Measurements from ENCODE around the gene TRAP1.
"Not testable (repeated sequence)": the region's sequence is repeated elsewhere in the genome, so short reads cannot be mapped to it uniquely, and the experiment has no call there.

Gene TRAP1

GRCh38 chr16:3718628-3719027, 1.3 kb upstream of the TRAP1 start:
- no peak overlapping the region for H3K4me3 Mint-ChIP-seq
- H3K4me1 Mint-ChIP-seq = peaks cover 22% of the 10 kb centered on the region
- ATAC-seq (replicated peaks; ENCODE audit: extremely low read depth, poor library complexity, severe bottlenecking) = no peak
- H3K36me3 Mint-ChIP-seq (ENCODE audit: insufficient read depth) = peaks cover 5% of the 10 kb centered on the region
- H3K27me3 Mint-ChIP-seq = no peaks in the 10 kb centered on the region
- H3K27ac Mint-ChIP-seq (ENCODE audit: low read depth) = no peak overlapping the region
- DNase-seq (ENCODE audit: low spot score in 2 of 2) = no peak
- no peaks in the 10 kb centered on the region for H3K9me3 Mint-ChIP-seq

GRCh38 chr16:3718019-3718391, 681 bp upstream of the TRAP1 start:
- Mint-ChIP-seq H3K4me1 (peaks cover 28% of the 10 kb centered on the region), H3K4me3 (peak overlapping the region; percentile 86), H3K27me3 (no peaks in the 10 kb centered on the region), H3K36me3 (ENCODE audit: insufficient read depth) (peaks cover 5% of the 10 kb centered on the region), H3K27ac (ENCODE audit: low read depth) (peak overlapping the region; percentile 39), H3K9me3 (no peaks in the 10 kb centered on the region)
- ATAC-seq (replicated peaks; ENCODE audit: extremely low read depth, poor library complexity, severe bottlenecking) (no peak), DNase-seq (ENCODE audit: low spot score in 2 of 2) (no peak)

GRCh38 chr16:3716831-3717234, 491 bp downstream of the TRAP1 start:
- Mint-ChIP-seq H3K4me1 (peaks cover 36% of the 10 kb centered on the region), H3K4me3 (peak overlapping the region; percentile 86)
- peak in 1 of 2 donors; percentile 19 for DNase-seq (ENCODE audit: low spot score in 2 of 2)

GRCh38 chr16:3715430-3715829, 1.9 kb downstream of the TRAP1 start:
- Mint-ChIP-seq H3K4me3 (no peak overlapping the region), H3K27ac (ENCODE audit: low read depth) (no peak overlapping the region), H3K4me1 (peaks cover 36% of the 10 kb centered on the region), H3K9me3 (no peaks in the 10 kb centered on the region), H3K27me3 (no peaks in the 10 kb centered on the region), H3K36me3 (ENCODE audit: insufficient read depth) (peaks cover 4% of the 10 kb centered on the region)
- DNase-seq (ENCODE audit: low spot score in 2 of 2) = no peak
- ATAC-seq (replicated peaks; ENCODE audit: extremely low read depth, poor library complexity, severe bottlenecking) = no peak

More at GRCh38 chr16:3716831-3717234, 491 bp downstream of the TRAP1 start:
- Mint-ChIP-seq H3K9me3 (no peaks in the 10 kb centered on the region), H3K27ac (ENCODE audit: low read depth) (peak overlapping the region; percentile 39), H3K27me3 (no peaks in the 10 kb centered on the region), H3K36me3 (ENCODE audit: insufficient read depth) (peaks cover 4% of the 10 kb centered on the region)
- peak; percentile 39 for ATAC-seq (replicated peaks; ENCODE audit: extremely low read depth, poor library complexity, severe bottlenecking)

DNA sequence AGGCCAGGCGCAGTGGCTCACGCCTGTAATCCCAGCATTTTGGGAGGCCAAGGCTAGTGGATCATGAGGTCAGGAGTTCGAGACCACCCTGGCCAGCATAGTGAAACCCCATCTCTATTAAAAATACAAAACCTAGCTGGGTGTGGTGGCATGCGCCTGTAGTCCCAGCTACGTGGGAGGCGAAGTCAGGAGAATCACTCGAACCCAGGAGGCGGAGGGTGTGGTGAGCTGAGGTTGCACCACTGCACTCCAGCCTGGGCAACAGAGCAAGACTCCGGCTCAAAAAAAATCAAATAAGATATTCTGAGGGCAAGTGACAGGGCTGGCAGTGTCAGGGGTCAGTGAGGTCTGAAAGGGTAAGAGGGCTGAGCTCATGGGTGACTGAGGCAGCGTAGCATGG, 2.9 kb downstream of the TRAP1 start:
- H3K36me3 Mint-ChIP-seq (ENCODE audit: insufficient read depth); H3K27ac Mint-ChIP-seq (ENCODE audit: low read depth); ATAC-seq (replicated peaks; ENCODE audit: extremely low read depth, poor library complexity, severe bottlenecking); H3K27me3 Mint-ChIP-seq; H3K9me3 Mint-ChIP-seq; H3K4me3 Mint-ChIP-seq; DNase-seq (ENCODE audit: low spot score in 2 of 2): not testable (repeated sequence)
- H3K4me1 Mint-ChIP-seq = peaks cover 36% of the 10 kb centered on the region

DNA sequence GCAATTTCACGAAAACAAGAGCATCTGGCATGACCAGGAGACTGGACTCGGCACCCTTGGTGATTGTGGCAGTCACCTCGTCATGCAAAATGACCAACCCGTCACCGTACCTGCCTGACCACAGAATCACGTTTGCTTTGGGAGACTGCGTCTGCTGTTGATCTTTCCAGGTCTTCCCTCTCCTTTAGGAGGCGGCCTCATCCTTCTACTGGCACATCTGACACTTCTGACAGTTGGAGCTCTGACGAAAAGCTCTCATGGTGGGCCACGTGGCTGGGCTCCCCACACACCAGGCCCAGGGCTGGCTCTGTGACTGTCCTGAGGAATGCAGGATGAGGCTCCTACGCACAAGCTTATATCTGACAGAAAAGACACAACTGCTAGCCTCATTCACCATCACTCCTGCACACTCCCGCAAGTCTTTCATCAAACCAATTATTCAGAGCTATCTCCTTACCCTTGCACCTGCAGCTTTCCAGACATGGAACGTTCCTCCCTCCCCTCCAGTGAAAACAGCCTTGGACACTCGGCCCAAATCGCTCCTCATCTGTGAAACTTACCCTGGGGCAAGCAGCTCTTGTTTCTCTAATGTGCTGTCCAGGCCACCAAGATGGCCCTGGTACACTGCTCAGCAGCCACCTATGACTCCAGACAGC, 3.6 kb downstream of the TRAP1 start:
- DNase-seq (ENCODE audit: low spot score in 2 of 2) (no peak), ATAC-seq (replicated peaks; ENCODE audit: extremely low read depth, poor library complexity, severe bottlenecking) (no peak)
- Mint-ChIP-seq H3K4me3 (no peak overlapping the region), H3K27ac (ENCODE audit: low read depth) (no peak overlapping the region), H3K36me3 (ENCODE audit: insufficient read depth) (peaks cover 4% of the 10 kb centered on the region), H3K4me1 (peaks cover 36% of the 10 kb centered on the region), H3K9me3 (no peaks in the 10 kb centered on the region), H3K27me3 (no peaks in the 10 kb centered on the region)

DNA sequence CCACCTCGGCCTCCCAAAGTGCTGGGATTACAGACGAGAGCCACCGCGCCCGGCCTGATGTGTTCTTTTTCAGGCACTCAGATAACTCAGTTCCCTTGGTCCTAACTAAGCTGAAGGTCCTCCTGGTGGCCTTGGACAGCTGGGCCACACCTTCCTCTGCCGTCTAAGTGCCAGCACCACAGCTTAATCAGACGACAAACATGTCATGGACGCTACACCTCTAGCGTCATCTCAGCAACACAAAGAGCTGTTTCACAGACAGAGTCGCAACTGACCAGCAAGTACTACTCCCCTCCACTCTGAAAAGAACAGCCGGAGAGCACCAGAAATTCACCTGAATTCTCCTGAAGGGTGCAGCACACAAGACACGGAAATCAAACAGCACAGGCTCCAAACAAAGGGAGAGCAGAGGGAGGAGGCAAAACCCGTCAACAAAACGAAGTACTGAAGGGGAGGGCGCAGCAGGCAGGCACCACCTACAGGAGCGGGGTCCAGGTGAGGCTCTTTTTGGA, 4.4 kb downstream of the TRAP1 start:
- Mint-ChIP-seq H3K9me3 (no peaks in the 10 kb centered on the region), H3K27me3 (no peaks in the 10 kb centered on the region), H3K36me3 (ENCODE audit: insufficient read depth) (peaks cover 4% of the 10 kb centered on the region), H3K4me1 (peaks cover 32% of the 10 kb centered on the region), H3K4me3 (no peak overlapping the region), H3K27ac (ENCODE audit: low read depth) (no peak overlapping the region)
- no peak for ATAC-seq (replicated peaks; ENCODE audit: extremely low read depth, poor library complexity, severe bottlenecking)
- no peak for DNase-seq (ENCODE audit: low spot score in 2 of 2)

DNA sequence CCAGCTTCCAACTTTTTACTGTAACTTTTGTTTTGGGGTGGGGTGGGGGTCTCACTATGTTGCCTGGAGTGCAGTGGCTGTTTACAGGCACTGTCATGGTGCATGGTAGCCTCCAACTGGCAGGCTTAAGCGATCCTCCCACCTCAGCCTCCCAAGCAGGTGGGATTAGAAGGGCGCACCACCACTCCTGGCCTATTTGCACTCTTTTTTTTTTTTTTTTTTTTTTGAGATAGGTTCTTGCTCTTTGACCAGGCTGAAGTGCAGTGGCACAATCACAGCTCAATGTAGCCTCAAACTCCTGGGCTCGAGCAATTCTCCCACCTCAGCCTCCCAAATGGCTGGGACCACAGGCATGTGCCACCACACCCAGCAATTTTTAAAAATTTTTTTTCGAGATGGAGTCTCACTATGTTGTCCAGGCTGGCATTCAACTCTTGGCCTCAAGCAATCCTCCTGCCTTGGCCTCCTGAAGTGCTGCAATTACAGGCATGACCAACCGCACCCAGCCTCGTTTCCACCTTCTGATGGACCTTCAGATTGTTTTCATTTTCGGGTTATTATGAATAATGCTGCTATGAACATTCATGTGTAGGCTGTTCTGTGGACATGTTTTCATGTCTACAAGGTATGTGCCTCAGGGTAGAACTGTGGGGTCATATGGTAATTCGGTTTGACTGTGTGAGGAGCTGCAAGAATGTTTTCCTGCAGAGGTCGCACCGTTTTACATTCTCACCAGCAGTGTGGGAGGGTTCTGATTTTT, 10.9 kb downstream of the TRAP1 start:
- Mint-ChIP-seq H3K27ac (ENCODE audit: low read depth) (no peak overlapping the region), H3K4me3 (no peak overlapping the region), H3K36me3 (ENCODE audit: insufficient read depth) (peaks cover 8% of the 10 kb centered on the region), H3K27me3 (no peaks in the 10 kb centered on the region), H3K9me3 (no peaks in the 10 kb centered on the region), H3K4me1 (peaks cover 5% of the 10 kb centered on the region)
- DNase-seq (ENCODE audit: low spot score in 2 of 2) (no peak), ATAC-seq (replicated peaks; ENCODE audit: extremely low read depth, poor library complexity, severe bottlenecking) (no peak)

DNA sequence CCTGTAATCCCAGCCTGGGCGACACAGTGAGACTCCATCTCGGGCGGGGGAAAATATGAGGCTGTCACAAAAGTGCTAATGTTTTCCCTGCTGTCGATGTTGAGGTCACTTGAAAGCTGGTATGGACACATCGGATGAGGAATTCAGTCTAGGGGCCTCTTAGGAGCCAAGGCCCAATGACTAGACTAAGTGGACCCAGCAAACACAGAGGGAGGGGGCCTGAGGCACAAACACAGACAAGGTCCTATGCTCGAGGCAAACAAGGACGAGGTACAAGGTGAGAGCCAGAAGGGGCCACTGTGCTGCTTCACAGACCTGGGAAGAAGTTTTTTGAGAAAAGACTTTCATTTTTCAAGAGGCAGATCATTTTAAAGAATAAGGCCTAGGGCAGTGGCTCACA, 15.2 kb downstream of the TRAP1 start:
- DNase-seq (ENCODE audit: low spot score in 2 of 2) (no peak), ATAC-seq (replicated peaks; ENCODE audit: extremely low read depth, poor library complexity, severe bottlenecking) (no peak)
- H3K4me3 Mint-ChIP-seq = no peak overlapping the region
- no peaks in the 10 kb centered on the region for H3K9me3 Mint-ChIP-seq
- H3K4me1 Mint-ChIP-seq = peaks cover 5% of the 10 kb centered on the region
- peaks cover 7% of the 10 kb centered on the region for H3K36me3 Mint-ChIP-seq (ENCODE audit: insufficient read depth)
- no peak overlapping the region for H3K27ac Mint-ChIP-seq (ENCODE audit: low read depth)
- H3K27me3 Mint-ChIP-seq = no peaks in the 10 kb centered on the region

GRCh38 chr16:3701531-3701930, 15.8 kb downstream of the TRAP1 start:
- no peaks in the 10 kb centered on the region for H3K9me3 Mint-ChIP-seq
- H3K36me3 Mint-ChIP-seq (ENCODE audit: insufficient read depth) = peaks cover 4% of the 10 kb centered on the region
- DNase-seq (ENCODE audit: low spot score in 2 of 2) (no peak), ATAC-seq (replicated peaks; ENCODE audit: extremely low read depth, poor library complexity, severe bottlenecking) (no peak)
- H3K27ac Mint-ChIP-seq (ENCODE audit: low read depth) = no peak overlapping the region
- H3K4me3 Mint-ChIP-seq = no peak overlapping the region
- peaks cover 5% of the 10 kb centered on the region for H3K4me1 Mint-ChIP-seq
- H3K27me3 Mint-ChIP-seq = no peaks in the 10 kb centered on the region

- no peaks in the 10 kb centered on the region for H3K9me3 Mint-ChIP-seq
- peaks cover 3% of the 10 kb centered on the region for H3K36me3 Mint-ChIP-seq (ENCODE audit: insufficient read depth)
- ATAC-seq (replicated peaks; ENCODE audit: extremely low read depth, poor library complexity, severe bottlenecking) = no peak
- H3K27ac Mint-ChIP-seq (ENCODE audit: low read depth) = no peak overlapping the region
- no peaks in the 10 kb centered on the region for H3K27me3 Mint-ChIP-seq
- H3K4me3 Mint-ChIP-seq = no peak overlapping the region
- DNase-seq (ENCODE audit: low spot score in 2 of 2) = no peak
- peaks cover 4% of the 10 kb centered on the region for H3K4me1 Mint-ChIP-seq
Observed at GRCh38 chr16:3698941-3699340, 18.4 kb downstream of the TRAP1 start.

- DNase-seq (ENCODE audit: low spot score in 2 of 2) (no peak), ATAC-seq (replicated peaks; ENCODE audit: extremely low read depth, poor library complexity, severe bottlenecking) (no peak)
- H3K4me1 Mint-ChIP-seq = peaks cover 4% of the 10 kb centered on the region
- H3K27me3 Mint-ChIP-seq = no peaks in the 10 kb centered on the region
- H3K4me3 Mint-ChIP-seq = no peak overlapping the region
- no peaks in the 10 kb centered on the region for H3K9me3 Mint-ChIP-seq
- peaks cover 1% of the 10 kb centered on the region for H3K36me3 Mint-ChIP-seq (ENCODE audit: insufficient read depth)
- H3K27ac Mint-ChIP-seq (ENCODE audit: low read depth) = no peak overlapping the region
Observed at GRCh38 chr16:3696425-3697218, 20.7 kb downstream of the TRAP1 start.
